ENCODE results near the gene COG6. TPM values are rescaled to one million over a fixed set of nuclear protein-coding genes. Genes with fewer than 3 reads are reported as not detected.

The COG6 gene
- total RNA-seq = 61.8 and 83.8 TPM in 2 replicates

GRCh38 chr13:39655569-39656324 lies at the start of gene COG6:
TSS of gene COG6 (plus strand) at chr13:39655662. CDS start at chr13:39655727, 65 bp downstream.

Other genes with a start within 250 kb of the COG6 start
- 39.7 and 52.9 TPM in 2 replicates for gene LHFPL6, start 52.5 kb upstream of the COG6 start, total RNA-seq

Data from smooth muscle cell of the umbilical artery (primary cell).